Peyer's patch (tissue), 4 donors: ENCODE results near the gene SIK1.
"Not testable (repeated sequence)": the region's sequence is repeated elsewhere in the genome, so short reads cannot be mapped to it uniquely, and the experiment has no call there.

Experiments
- CTCF ChIP-seq, 6 experiments: fragments of 450-650 bp in 4 of 6; fragments of 200-600 bp in 2 of 6; sonication (generic) in 1 of 6; IDR thresholded peaks; one replicate each; pipeline ENCODE4 v1.5.1; 2017 to 2019; ENCODE audit warnings: antibody characterized with exemption in 6 of 6, mild to moderate bottlenecking in 3 of 6, moderate library complexity in 1 of 6
- POLR2A ChIP-seq, 2 donors: fragments of 450-650 bp; IDR thresholded peaks; one replicate each; pipeline ENCODE4 v1.5.1; 2017; ENCODE audit warnings: antibody characterized with exemption in 2 of 2, mild to moderate bottlenecking in 2 of 2, moderate library complexity in 2 of 2

- TF ChIP-seq CTCF, POLR2A (IDR thresholded peaks at IDR 0.05): not testable (repeated sequence)
These were observed 44.0 kb downstream of the SIK1 start for GRCh38 chr21:43382902-43383301.
